Astrocyte (in vitro differentiated cells and primary cell): ENCODE data around the gene TKTL1.

ENCODE experiments used
- CTCF ChIP-seq: IDR thresholded peaks from 2 replicates; pipeline ENCODE4 v1.5.1; 2011; ENCODE audit warnings: low read depth, mild to moderate bottlenecking, inconsistent platforms, low read length, moderate library complexity; ENCODE audit not compliant: insufficient read depth
- EZH2 ChIP-seq: IDR thresholded peaks from 2 replicates; pipeline ENCODE4 v1.6.1; 2012; ENCODE audit warnings: mild to moderate bottlenecking, low read length, inconsistent platforms; ENCODE audit not compliant: insufficient read depth

GRCh38 chrX:154379569-154379951 lies 84.0 kb downstream of the TKTL1 start:
- TF ChIP-seq EZH2 (no peak), CTCF (no peak)
